Breast epithelium (tissue), 3 donors: ENCODE results near the gene CAMK2A.

Experiments
- CTCF ChIP-seq, 3 donors: fragments of 450-650 bp; IDR thresholded peaks; one replicate each; pipeline ENCODE4 v1.5.1; 2016 to 2017; ENCODE audit warnings: antibody characterized with exemption in 3 of 3, mild to moderate bottlenecking in 3 of 3, moderate library complexity in 3 of 3
- POLR2AphosphoS5 ChIP-seq, 3 donors: sonication (generic); formaldehyde crosslinking; IDR thresholded peaks; one replicate each; pipeline ENCODE4 v1.6.1; 2017; ENCODE audit warnings: antibody characterized with exemption in 3 of 3

GRCh38 chr5:150261231-150261630 is 28.3 kb downstream of the CAMK2A start:
- TF ChIP-seq CTCF (IDR thresholded peaks at IDR 0.05), result no peak
- no peak for TF ChIP-seq POLR2AphosphoS5 (IDR thresholded peaks at IDR 0.05)
